Activated CD8-positive, alpha-beta memory T cell treated with anti-CD3 and anti-CD28 coated beads, Interleukin-2, amount 50 U/mL, for 24 hours (primary cell): ENCODE measurements around the gene FAS.

Source experiments
- DNase-seq: peaks from one replicate; pipeline ENCODE4 v3.0.0-alpha.2; 2020; ENCODE audit errors: extremely low read depth

FAS gene

DNA sequence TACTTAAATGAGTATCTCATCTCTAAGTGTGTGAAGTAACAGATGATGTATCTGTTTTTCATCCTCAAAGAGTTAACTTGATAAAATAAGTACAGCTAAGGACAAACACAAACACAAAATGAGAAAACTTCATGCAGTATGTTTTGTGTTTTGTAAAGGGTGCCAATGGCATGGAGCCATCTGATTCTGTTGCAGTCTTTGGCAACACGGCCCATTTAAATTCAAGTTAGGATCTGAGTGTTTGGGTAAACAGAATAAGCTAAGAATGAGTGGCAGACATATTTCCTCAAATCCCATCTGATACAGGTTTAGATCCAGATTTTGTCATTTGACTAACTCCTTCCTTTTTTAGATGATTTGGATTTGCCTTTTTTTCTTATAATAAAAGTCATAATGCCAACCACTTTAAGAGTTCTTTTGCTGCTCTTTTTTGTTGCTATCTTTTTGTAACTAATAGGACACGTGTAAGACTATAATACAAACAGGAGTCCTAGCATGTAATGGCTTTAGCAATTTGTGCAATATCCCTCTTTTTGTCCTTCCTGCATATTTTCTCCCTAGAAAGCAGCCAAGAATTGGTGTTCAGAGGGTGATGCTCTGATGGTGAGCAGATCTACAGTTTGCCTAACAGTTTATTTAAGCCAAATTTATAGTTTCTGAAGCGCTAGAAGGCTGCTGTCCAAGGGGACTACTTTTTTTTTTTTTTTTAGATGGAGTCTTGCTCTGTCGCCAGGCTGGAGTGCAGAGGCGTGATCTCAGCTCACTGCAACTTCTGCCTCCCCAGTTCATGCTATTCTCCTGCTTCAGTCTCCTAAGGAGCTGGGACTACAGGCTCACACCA lies 19.2 kb upstream of the FAS start:
- no peak for DNase-seq

DNA sequence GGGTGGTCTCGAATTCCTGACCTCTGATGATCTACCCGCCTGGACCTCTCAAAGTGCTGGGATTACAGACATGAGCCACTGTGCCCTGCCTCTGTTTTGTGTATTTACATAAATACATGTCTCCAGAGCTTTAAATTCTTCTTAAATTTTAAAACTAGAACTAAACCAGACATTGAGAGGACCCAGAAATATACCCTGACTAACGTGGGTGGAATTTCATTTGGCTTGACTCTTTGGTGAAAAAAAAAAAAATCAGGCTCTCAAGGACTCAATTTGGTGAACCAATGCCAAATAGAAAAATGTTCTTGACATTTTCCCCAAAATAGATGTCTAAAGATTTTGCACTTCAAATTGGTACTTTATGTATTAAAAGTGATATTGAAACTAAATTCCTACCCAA lies 16.6 kb upstream of the FAS start:
- DNase-seq = no peak

DNA sequence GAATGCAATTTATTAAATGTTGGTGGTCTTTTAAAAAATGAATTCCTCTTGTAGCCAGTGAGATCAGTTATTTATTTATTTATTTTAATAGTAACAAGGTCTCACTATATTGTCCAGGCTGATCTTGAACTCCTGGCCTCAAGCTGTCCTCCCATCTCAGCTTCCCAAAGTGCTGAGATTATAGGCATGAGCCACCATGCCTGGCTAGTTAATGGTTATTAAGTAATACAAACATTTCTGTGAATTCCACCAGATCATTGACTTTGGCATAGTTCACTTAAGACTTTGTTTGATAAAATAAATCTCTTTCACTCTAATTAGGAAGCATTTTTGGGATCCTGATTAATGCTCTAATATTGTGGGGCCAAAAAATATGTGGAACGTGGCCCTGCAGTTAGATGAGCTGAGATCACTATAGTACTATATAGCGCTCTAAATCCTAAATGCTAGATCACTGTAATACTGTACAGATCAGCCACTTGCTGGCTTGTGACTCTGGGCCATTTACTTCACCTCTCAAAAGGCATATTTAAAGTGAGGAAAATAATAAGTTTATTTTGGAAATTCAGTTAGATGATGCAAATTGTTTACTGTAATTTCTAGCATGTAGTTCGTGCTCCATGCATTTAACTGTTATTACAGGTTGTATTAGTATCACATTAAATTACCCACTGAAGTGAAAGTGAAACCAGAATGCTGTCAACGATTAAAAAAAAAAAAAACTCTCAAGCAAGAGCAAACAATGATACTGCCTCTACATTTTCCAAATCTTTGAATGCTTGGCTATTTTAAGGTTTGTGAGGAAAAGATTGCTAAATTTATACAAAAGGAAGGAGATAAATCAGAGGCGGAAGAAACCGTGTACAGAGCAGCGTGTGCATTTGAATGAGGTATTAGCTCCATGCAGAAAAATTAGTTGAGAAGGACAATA lies 15.9 kb upstream of the FAS start:
- no peak for DNase-seq

DNA sequence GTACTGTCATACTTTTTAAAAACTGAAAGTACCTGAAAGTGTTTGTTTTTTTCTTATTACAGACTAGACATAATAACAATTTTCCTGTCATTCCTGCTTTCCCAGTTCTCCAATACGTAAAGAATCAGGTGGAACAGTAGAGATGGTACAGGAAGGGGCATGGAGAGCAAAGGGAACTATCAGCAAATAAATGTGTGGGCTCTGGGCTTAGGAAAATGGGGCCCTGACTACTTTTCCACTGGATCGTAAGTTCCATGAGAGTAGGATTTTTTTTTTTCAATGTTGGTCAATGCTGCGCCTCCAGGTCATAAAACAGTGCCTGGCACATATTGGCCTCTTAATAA lies 15.2 kb upstream of the FAS start:
- no peak for DNase-seq

DNA sequence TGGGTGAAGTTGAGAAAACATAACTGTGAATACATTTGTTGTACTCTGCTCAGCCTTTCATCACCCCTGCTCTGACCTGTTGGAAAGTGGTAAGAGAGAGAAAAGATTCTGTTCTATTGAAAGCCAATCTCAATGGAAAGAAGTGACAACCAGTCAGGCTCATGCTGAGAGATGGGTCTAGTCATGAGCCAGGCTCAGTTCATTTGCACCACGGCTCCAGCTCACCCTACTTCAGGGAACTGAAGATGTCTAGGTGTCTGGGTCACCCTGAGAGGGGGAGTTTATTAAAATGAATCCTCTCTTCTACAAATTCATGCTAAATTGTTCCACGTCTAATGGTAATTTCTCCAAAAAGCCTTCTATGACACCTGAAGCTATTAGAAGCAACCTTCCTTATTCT lies 12.1 kb upstream of the FAS start:
- no peak for DNase-seq

DNA sequence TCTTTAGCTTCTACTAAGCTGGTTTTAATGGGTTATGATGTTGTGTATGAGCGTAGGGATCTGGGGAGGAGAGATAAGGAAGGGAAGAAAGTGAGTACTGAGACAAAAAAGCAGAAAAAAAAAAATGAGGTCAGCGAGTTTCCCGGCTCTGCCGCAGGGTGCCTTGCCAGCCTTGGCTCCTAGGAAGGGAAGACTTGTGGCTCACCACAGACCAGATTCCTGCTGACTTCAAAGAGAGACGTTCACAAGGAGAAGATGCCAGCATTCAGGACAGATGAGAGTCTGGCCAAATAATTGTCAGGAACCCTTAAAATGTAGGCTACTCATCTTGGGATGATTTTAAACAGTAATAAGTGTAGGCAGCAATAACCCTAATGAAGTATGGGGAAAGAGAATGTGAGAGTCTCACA lies 11.4 kb upstream of the FAS start:
- no peak for DNase-seq

DNA sequence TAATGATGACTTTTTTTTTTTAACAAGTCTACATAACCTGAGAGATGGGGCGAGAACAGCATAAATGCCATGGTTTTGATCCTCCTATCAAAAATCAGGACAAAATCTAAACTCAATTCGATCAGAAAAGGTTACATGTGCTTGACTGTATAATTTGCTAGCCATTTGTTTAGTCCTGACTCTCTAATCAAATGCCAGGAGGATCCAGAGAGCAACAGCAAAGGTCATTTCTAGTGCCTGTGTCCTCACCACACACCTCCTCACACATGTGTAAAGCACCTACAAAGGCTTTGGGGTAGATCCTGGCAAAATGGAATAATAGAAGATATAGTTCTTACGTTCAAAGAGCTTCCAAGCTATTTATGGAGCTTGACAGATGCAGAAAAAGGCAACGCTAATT lies 11.0 kb upstream of the FAS start:
- no peak for DNase-seq

DNA sequence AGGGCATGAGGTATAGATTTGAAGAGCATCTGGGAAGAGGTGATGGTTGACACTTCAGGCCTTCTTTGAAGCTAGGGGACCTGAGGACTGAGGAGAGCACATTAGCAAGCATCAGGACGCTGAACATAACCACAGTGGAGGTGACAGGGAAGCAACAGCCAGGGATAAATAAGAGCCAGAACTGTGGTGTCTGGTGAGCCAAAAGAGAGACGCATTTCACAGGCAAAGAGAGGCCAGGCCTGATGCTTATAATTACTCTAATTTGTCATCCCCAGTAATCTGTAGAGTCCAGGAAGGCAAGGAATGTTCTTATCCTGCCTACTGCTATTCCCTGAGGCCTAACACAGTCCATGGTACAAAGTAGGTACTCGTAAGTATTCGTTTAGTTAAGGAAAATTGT lies 10.4 kb upstream of the FAS start:
- DNase-seq = no peak

DNA sequence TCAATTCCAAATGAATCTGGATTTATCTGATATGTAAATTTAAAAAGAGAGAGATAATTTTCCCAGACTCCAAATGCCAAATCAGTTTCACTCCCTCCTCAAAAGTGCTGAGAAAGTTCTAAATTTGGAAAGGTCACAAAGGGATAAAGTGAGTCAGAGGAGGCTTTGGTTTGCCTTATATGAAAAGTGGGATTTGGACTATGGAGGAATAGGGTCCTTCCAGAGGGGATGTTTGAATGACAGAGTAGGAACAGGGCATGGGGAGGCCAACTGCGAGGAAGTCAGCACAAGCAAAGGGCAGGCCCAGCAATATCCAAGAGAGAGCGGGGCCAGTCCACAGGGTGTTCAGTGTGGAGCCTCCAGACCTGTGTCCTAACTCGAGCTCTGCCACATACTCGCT lies 9.8 kb upstream of the FAS start:
- no peak for DNase-seq

DNA sequence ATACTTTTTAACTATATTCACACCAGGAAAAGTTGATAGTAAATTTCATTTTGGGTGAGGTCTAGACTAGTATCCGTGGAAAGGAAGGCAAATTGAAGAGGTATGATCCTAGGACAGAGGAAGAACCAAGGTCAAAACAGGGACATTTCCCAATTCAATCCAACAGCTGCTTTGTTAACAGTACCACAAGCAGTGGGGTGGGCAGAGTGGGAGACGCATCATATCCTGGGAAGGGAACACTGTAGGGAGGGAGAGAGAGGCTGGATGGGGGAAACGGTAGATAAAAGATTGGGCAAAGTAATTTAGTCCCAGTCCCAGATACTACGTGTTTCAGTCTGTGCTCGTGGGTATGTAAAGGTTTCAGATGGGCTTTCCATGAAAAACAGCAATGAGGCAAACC lies 9.2 kb upstream of the FAS start:
- no peak for DNase-seq

DNA sequence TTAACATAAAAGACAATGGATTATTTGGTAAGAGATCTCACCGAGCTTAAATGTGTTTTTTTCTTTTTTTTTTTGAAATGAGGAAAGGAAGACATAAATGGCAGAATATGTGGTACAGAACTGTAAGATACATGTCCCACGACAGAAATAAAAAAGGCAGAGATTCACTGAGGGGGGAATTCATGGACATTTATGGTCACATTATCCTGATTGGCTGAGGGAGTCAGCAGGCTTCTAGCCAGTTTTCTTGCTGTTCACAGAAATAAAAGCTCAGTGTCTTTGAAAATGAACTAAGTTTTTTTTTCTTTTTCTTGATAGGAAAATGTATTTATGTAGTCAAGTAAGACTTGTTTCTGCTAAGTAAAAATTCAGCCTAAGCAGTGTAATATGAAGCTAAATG lies 8.2 kb upstream of the FAS start:
- no peak for DNase-seq

DNA sequence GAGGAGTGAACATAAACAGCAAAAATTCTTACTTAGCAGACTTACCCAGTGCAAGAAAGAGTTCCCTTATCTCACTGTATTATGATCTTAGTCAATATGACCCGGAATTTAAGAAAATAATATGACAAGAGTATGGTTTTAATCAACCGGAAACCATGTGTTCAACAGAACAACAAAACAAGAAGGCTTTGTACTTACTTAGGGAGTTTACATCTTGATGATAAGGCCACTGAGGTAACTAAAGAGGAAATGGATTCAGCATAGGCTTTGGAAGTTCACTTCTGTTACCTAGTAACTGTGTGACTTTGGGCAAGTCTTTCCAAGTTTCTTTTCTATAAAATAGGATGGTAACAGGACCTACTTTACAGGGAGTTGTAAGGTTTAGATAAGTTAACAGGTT lies 7.4 kb upstream of the FAS start:
- no peak for DNase-seq

DNA sequence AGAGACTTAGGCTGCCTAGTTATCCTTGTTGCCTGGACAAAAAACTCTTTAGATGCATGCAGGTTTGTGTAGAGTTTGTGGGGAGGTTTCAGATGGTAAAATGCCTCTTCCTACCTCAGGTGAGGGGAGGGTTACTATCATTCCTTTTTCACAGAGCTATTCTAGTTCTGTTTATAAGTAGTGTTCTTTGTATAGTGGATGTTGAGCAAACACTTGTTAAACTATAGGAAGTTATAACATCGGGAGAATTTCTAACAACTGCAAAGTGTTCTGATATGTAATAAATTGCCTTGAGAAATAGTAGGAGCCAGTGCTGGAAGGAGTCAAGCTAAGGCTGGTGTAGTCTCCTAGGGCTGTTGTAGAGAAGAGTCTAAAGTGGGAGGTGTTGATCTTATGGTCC lies 6.7 kb upstream of the FAS start:
- DNase-seq = no peak

DNA sequence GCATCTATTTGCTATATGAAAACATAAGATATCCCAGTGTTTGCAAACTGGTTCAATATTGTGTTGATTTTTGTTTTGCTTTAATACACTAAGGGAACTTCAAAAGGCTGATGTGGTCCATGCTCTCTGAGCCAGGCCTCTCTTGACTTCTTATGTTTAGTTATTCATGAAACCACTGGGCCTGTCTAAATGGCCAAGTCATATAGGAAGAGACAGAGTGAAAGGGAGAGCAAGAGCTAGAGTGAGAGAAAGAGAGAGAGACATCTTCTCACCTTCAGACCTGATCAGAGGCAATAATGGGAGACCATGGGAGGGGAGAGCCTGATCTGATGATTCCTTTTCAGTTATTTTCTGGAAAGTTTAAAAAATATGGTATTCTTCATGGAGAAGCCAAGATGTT lies 6.1 kb upstream of the FAS start:
- DNase-seq = no peak

DNA sequence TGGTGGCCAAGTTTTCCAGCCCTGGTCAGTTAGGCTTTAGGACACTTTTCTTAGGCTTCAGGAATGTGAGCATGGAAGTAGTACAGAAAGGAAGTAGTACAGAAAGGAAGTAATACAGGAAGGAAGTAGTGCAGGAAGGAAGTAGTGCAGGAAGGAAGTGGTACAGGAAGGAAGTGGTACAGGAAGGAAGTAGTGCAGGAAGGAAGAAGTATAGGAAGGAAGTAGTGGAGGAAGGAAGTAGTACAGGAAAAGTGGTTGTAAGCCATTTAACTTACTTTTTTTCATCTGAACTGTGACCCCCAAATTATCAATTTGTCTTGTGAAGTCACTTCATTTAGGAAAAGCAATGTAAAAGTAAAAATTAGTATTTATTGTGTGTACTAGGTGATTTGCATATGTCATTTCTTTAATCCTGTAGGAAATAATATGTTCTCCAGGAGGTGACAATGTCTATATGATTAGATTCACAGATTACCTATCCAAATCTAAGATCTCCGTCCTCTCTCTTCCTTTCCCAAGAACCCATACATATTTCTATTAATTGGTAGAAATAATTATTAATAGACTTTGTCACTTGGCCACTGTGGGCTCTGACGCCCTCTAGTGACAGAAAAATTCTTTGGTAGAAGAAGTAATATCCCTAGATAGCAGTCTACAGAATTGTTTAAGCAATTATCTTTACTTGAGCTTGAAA lies 3.9 kb upstream of the FAS start:
- no peak for DNase-seq

DNA sequence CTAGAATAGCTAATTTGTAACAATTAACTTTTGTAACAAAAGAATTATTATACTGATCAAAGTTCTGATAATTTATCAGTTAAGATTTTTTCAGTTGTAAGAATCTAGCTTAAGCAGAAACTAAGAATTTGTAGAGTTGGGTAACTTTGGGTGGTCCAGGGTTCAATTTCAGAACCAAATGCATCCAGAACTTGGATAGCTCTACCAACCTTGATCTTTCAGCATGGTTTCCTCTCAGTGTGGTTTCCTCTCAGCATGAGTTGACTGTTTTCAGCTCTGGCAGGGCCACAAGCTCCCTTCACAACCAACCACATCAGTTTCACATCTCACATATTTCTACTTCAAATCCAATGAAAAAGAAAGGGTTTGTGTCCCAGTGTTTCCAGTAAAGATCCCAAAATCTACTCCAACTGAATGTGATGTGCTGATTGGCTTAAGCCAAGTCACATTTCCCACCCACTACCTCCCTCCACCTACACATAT lies 3.3 kb upstream of the FAS start:
- DNase-seq = no peak

DNA sequence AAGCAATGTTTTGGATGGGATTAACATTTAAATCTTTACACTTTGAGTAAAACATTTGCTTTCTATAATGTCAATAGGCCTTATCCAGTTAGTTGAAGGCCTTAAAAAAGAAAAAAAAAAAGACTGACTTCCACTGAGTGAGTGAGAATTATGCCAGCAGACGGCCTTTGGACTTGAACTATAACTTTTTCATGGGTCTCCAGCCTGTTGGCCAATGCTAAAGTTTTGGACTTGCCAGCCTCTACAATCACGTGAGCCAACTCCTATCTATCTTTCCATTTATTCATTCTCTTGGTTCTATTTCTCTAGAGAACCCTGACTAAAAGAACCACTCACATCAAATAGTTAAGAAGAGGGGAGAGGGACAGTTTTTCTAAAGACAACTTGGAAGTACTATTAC lies 2.8 kb upstream of the FAS start:
- DNase-seq = no peak

DNA sequence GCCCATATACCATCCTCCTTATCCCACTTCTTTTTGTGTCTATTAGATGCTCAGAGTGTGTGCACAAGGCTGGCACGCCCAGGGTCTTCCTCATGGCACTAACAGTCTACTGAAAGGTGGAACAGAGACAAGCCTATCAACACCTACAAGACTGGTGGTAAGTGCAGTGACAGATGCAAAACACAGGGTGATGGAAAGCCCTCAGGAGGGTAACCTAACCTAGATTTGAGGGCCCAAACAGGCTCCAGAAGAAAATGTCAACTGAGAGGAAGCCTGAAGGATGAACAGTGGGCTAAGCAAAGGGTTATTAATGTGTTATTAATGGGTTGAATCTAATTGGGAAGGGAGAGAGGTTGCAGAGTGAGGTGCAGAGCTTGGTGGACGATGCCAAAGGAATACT lies 1.2 kb upstream of the FAS start:
- no peak for DNase-seq

DNA sequence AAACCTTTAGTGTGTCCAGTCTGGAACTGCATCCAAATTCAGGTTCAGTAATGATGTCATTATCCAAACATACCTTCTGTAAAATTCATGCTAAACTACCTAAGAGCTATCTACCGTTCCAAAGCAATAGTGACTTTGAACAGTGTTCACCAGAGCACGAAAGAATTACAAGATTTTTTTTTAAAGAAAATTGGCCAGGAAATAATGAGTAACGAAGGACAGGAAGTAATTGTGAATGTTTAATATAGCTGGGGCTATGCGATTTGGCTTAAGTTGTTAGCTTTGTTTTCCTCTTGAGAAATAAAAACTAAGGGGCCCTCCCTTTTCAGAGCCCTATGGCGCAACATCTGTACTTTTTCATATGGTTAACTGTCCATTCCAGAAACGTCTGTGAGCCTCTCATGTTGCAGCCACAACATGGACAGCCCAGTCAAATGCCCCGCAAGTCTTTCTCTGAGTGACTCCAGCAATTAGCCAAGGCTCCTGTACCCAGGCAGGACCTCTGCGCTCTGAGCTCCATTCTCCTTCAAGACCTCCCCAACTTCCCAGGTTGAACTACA lies 694 bp upstream of the FAS start:
- DNase-seq = no peak

DNA sequence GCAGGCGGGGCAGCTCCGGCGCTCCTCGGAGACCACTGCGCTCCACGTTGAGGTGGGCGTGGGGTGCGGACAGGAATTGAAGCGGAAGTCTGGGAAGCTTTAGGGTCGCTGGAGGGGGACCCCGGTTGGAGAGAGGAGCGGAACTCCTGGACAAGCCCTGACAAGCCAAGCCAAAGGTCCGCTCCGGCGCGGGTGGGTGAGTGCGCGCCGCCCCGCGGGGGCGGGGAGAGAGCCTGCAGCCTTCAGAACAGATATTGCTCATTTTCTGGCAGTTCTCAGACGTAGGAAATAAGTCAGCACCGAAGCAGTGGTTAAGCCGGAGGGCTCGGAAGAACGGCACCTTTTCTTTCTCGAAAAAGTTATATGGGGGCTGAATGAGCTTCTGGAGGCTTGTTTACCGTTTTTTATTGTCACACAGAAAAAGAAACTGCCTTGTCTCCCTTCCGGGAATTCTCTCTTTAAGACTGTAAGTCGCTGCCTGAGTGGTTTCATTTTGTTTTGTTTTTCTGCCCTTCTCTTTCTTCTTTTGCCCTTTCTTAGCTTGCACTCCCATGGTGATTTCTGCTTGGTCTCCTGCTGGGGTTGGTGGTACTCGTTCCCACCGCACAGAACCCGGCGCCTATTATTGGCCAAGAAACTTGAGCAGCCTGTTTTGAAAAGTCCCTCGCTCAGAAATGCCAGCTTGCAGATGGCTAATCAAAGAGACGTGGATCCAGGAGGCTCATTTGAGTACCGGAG lies 732 bp downstream of the FAS start:
- peak; percentile 34 for DNase-seq

DNA sequence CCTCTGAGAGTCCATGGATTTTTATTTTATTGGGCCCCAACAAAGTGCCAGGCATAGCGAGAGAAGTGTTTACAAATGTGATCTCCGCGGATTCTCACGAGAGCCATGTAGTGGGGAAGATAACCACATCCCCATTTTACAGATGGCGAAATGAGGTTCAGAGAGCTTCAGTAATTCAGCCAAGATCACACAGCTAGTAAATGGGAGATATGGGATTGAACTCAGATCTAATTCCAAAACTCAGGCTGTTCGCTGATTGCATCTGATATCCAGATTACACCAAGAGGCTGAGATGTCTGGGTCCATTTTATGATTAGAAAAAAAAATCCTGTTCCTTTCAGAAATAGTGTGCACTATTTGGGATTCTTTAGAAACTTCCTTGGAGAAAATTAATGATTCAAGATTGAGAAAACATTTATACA lies 1.3 kb downstream of the FAS start:
- no peak for DNase-seq
